Heart left ventricle (tissue), 13 donors: Measurements from ENCODE around the gene SNX9.

Experiments
- POLR2A ChIP-seq, 2 donors: fragments of 450-650 bp; IDR thresholded peaks; one replicate each; pipeline ENCODE4 v1.6.1; 2017; ENCODE audit warnings: antibody characterized with exemption in 2 of 2, mild to moderate bottlenecking in 2 of 2, moderate library complexity in 2 of 2
- TF ChIP-seq, protein P1 (sequence below), 12 donors: fragments of 200-600 bp; sonication (generic) in 4 of 12; IDR thresholded peaks; one replicate each; pipeline versions ENCODE4 v1.5.0 to v1.8.0; 2018 to 2022; ENCODE audit warnings: antibody characterized with exemption in 12 of 12, mild to moderate bottlenecking in 5 of 12
- donor health status: ischemic (EF 13 %, LVEDD 7.1; RV severe dilation, severe dysfunction).
- donor health status: DM: no; HTN: yes; CAD: no.
- donor health status: DM: no; HTN: no; CAD: no.
- donor health status: ischemic (EF 25% LVEDD 6.9; RV normal size, moderate dysfunction).
- donor health status: ischemic (EF 25% LVEDD 5.7; RV mildly dilated, moderate dysfunction).
- donor health status: ischemic (EF 35%, LVEDD 5.7; RV mildly dilated, moderate dysfunction).
- donor health status: nonischemic (EF 11% LVEDD 7.7; RV severe dilation, severe dysfunction).
- donor health status: DM: yes; HTN: yes; CAD: no.
- donor health status: PGD.
- donor health status: ischemic (EF 29% LVEDD 5.4; RV normal size, mild dysfunction).
- donor health status: nonischemic (EF 23%, LVEDD 6.1; RV moderate dilation, normal function).

DNA sequence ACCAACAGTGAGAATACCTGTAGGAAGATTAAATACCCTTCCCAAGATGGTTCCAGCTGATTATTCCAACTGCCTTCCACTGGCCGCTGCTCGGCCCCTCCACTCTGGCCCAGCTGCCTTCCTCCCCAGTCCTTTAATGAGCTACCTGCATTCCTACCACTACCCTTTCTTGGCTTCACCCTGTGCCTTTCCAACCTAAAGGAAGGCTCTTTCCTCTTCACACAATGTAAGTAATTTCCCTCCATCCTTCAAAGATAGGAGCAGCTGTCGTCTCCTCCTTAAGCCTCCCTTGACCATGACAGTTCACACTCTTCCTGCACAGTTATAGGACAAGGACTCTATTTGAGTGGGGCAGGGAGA, 16.2 kb upstream of the SNX9 start:
- TF ChIP-seq, protein P1, sequence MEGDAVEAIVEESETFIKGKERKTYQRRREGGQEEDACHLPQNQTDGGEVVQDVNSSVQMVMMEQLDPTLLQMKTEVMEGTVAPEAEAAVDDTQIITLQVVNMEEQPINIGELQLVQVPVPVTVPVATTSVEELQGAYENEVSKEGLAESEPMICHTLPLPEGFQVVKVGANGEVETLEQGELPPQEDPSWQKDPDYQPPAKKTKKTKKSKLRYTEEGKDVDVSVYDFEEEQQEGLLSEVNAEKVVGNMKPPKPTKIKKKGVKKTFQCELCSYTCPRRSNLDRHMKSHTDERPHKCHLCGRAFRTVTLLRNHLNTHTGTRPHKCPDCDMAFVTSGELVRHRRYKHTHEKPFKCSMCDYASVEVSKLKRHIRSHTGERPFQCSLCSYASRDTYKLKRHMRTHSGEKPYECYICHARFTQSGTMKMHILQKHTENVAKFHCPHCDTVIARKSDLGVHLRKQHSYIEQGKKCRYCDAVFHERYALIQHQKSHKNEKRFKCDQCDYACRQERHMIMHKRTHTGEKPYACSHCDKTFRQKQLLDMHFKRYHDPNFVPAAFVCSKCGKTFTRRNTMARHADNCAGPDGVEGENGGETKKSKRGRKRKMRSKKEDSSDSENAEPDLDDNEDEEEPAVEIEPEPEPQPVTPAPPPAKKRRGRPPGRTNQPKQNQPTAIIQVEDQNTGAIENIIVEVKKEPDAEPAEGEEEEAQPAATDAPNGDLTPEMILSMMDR (IDR thresholded peaks at IDR 0.05), result no peak
- TF ChIP-seq POLR2A (IDR thresholded peaks at IDR 0.05), result no peak
